HepG2 (cell line): ENCODE results near the gene NPB. TPM values are rescaled to one million over a fixed set of nuclear protein-coding genes. Genes with fewer than 3 reads are reported as not detected.

ENCODE experiments used
- DPF2 ChIP-seq: sonication (generic); formaldehyde crosslinking; IDR thresholded peaks from 2 replicates; pipeline ENCODE4 v1.4.0; 2020; ENCODE audit warnings: mild to moderate bottlenecking, low read depth, missing genetic modification reagents, borderline replicate concordance
- GATAD2A ChIP-seq: IDR thresholded peaks from 2 replicates; pipeline ENCODE4 v1.6.1; 2016
- GPBP1L1 ChIP-seq: sonication (generic); formaldehyde crosslinking; IDR thresholded peaks from 2 replicates; pipeline ENCODE4 v1.5.0; 2020; ENCODE audit warnings: mild to moderate bottlenecking, missing genetic modification reagents
- HDAC1 ChIP-seq: sonication (generic); formaldehyde crosslinking; IDR thresholded peaks from 2 replicates; pipeline ENCODE4 v1.5.1; 2020; ENCODE audit warnings: mild to moderate bottlenecking, missing genetic modification reagents
- MEIS1 ChIP-seq: sonication (generic); formaldehyde crosslinking; IDR thresholded peaks from 2 replicates; pipeline ENCODE4 v1.9.0; 2021; ENCODE audit warnings: mild to moderate bottlenecking, missing genetic modification reagents, moderate library complexity, borderline replicate concordance
- MYPOP ChIP-seq: sonication (generic); formaldehyde crosslinking; IDR thresholded peaks from 2 replicates; pipeline ENCODE4 v1.8.1; 2023; ENCODE audit warnings: mild to moderate bottlenecking, moderate library complexity, missing genetic modification reagents
- NR2F2 ChIP-seq: IDR thresholded peaks from 2 replicates; pipeline ENCODE4 v1.6.1; 2012; ENCODE audit warnings: low read depth, inconsistent platforms, borderline replicate concordance
- POGK ChIP-seq: sonication (generic); formaldehyde crosslinking; conservative IDR thresholded peaks from 2 replicates; pipeline ENCODE4 v1.8.0; 2022; ENCODE audit warnings: mild to moderate bottlenecking, moderate library complexity, missing genetic modification reagents
- PRPF4 ChIP-seq: fragments of 200-400 bp; formaldehyde crosslinking; IDR thresholded peaks from 2 replicates; pipeline ENCODE4 v1.6.1; 2016; ENCODE audit warnings: low read length, low read depth; ENCODE audit not compliant: poor library complexity, severe bottlenecking
- TOPORS ChIP-seq: sonication (generic); formaldehyde crosslinking; IDR thresholded peaks from 2 replicates; pipeline ENCODE4 v1.8.0; 2023; ENCODE audit warnings: mild to moderate bottlenecking, missing genetic modification reagents
- ZHX1 ChIP-seq: sonication (generic); formaldehyde crosslinking; IDR thresholded peaks from 2 replicates; pipeline ENCODE4 v1.8.1; 2022; ENCODE audit warnings: low read depth, mild to moderate bottlenecking, missing genetic modification reagents
- ZMYM4 ChIP-seq: sonication (generic); formaldehyde crosslinking; IDR thresholded peaks from 2 replicates; pipeline ENCODE4 v1.8.1; 2023; ENCODE audit warnings: mild to moderate bottlenecking, missing genetic modification reagents
- ZNF263 ChIP-seq: sonication (generic); formaldehyde crosslinking; IDR thresholded peaks from 2 replicates; pipeline ENCODE4 v1.4.0; 2020; ENCODE audit warnings: missing genetic modification reagents
- ZNF337 ChIP-seq: sonication (generic); formaldehyde crosslinking; IDR thresholded peaks from 2 replicates; pipeline ENCODE4 v1.5.1; 2020; ENCODE audit warnings: missing genetic modification reagents, low read depth, mild to moderate bottlenecking, borderline replicate concordance
- ZNF414 ChIP-seq: sonication (generic); formaldehyde crosslinking; IDR thresholded peaks from 2 replicates; pipeline ENCODE4 v1.5.0; 2020; ENCODE audit warnings: missing genetic modification reagents
- ZNF430 ChIP-seq: sonication (generic); formaldehyde crosslinking; IDR thresholded peaks from 2 replicates; pipeline ENCODE4 v1.9.0; 2021; ENCODE audit warnings: mild to moderate bottlenecking, missing genetic modification reagents
- ZNF615 ChIP-seq: sonication (generic); formaldehyde crosslinking; IDR thresholded peaks from 2 replicates; pipeline ENCODE4 v1.5.0; 2020; ENCODE audit warnings: mild to moderate bottlenecking, missing genetic modification reagents, borderline replicate concordance
- ZXDC ChIP-seq: sonication (generic); formaldehyde crosslinking; IDR thresholded peaks from 2 replicates; pipeline ENCODE4 v1.5.0; 2020; ENCODE audit warnings: mild to moderate bottlenecking, missing genetic modification reagents
- polyA plus RNA-seq, 8 experiments: library from polyadenylated mRNA; depleted of rRNA in 3 of 8; stranded (reverse) in 7 of 8; unstranded in 1 of 8; fragments of >200 nt; fragmentation: Illumina TruSeq in 4 of 8; extraction: Trizol in 4 of 8; gene quantifications; 2 replicates each; pipeline versions ENCODE4 v1.2.1 to v1.2.3, GENCODE V29; 2011 to 2016; ENCODE audit warnings: low read depth in 4 of 8, missing spikeins in 1 of 8, mixed read lengths in 1 of 8; ENCODE audit not compliant: insufficient read depth in 1 of 8
- total RNA-seq, 5 experiments: library from RNA; depleted of rRNA; stranded (reverse); fragments of >200 nt; fragmentation: Illumina TruSeq; extraction: Trizol; gene quantifications; 2 replicates each; pipeline ENCODE4 v1.2.3, GENCODE V29; 2016; ENCODE audit warnings: low read depth in 1 of 5

Gene NPB
- total and polyA plus RNA-seq, 2 of the 13 experiments (the other 11 are each of a cell fraction or from before 2014, with no cell fraction given): 0.11 to 0.93 TPM

- TF ChIP-seq ZNF615 (CRISPR knock-in tag) (0 out of 2 replicates have a peak, but pooled peaks have one; percentile 72), DPF2 (CRISPR knock-in tag) (no peak), ZNF430 (no peak; the same call in 1 of the 2 replicates), POGK (peak; percentile 19; the same call in 1 of the 2 replicates), ZNF263 (CRISPR knock-in tag) (no peak), PRPF4 (no peak), MEIS1 (no peak; the same call in 1 of the 2 replicates), TOPORS (0 out of 2 replicates have a peak, but pooled peaks have one; percentile 17), ZMYM4 (CRISPR knock-in tag) (no peak), ZXDC (CRISPR knock-in tag) (peak; percentile 63; the same call in 1 of the 2 replicates), GATAD2A (CRISPR knock-in tag) (no peak), ZHX1 (CRISPR knock-in tag) (no peak), ZNF337 (CRISPR knock-in tag) (no peak), HDAC1 (CRISPR knock-in tag) (no peak), NR2F2 (peak; percentile 14; the same call in 1 of the 2 replicates), ZNF414 (CRISPR knock-in tag) (peak; percentile 48; the same call in 1 of the 2 replicates), GPBP1L1 (no peak), MYPOP (CRISPR knock-in tag) (no peak)
These were observed 33.9 kb upstream of the NPB start (continued) for GRCh38 chr17:81867991-81868673.
